Fibroblast of peridontal ligament (primary cell): ENCODE results near the gene LAMTOR5.

Experiments
- DNase-seq: peaks from one replicate; pipeline ENCODE4 v3.0.0-alpha.2; 2010; ENCODE audit errors: extremely low read depth

The LAMTOR5 gene

DNA sequence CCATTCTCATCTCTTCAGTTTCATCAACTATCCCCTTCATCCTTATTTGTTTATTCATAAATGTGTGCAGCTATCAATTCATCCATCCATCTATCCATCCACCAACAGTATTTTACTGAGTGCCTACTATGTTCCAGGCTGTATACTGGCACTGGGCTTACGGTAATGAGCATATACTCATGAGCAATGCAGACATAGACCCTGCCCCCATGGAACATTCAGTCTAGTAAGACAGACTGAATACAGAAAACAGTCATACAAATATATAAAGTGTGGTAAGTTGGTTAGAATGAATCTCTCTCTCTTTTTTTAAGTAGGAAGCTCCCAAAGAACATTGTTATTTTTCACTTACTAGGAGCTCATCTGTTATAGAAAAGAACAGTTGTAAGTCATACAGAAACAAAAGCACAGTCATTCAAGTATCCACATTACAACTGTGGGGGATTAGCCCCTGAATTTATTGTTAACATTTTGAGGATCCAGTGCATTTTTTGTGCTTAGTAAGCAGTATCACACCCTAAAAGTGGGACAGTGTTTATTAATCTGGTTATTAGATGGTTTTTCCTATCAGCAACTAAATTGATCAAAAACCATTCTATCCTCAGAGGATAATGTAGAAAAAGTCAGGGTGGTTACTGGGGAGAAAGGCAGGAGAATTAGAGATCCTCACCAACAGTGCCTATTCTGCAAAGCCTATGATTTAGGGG lies 20.3 kb downstream of the LAMTOR5 start:
- DNase-seq, result no peak

- DNase-seq, result no peak
Observed at GRCh38 chr1:110385369-110385768, 22.1 kb downstream of the LAMTOR5 start.

- no peak for DNase-seq
Observed at GRCh38 chr1:110384581-110385321, 22.7 kb downstream of the LAMTOR5 start.

GRCh38 chr1:110383251-110383990 lies 24.1 kb downstream of the LAMTOR5 start:
- peak; percentile 65 for DNase-seq

- DNase-seq, result peak; percentile 100
Observed at GRCh38 chr1:110380672-110381283, 26.7 kb downstream of the LAMTOR5 start.

GRCh38 chr1:110375490-110375889 lies 32.0 kb downstream of the LAMTOR5 start:
- DNase-seq, result no peak

GRCh38 chr1:110370827-110371226 lies 36.7 kb downstream of the LAMTOR5 start:
- peak; percentile 69 for DNase-seq

GRCh38 chr1:110364221-110364620 lies 43.3 kb downstream of the LAMTOR5 start:
- no peak for DNase-seq

GRCh38 chr1:110361856-110362255 lies 45.6 kb downstream of the LAMTOR5 start:
- DNase-seq, result no peak

DNA sequence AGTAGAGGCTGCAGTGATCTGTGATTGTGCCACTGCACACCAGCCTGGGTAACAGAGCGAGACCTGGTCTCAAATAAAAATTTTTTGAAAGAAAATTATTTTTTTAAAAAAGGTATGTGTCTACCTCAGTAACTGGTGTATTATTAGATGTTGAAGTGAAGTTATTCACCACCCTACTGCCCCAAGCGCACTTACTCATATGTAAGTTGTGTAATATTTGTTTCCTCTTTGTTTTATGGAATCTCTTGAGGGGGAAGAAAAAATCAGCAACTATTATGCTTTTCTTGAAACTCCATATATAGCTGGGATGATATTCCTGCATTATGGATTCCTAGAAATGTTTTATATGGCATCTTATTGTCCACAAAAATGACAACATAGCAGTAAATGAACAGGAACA lies 47.1 kb downstream of the LAMTOR5 start:
- DNase-seq, result no peak

- DNase-seq, result no peak
Observed at GRCh38 chr1:110356379-110356778, 51.1 kb downstream of the LAMTOR5 start.

- DNase-seq, result no peak
Observed at GRCh38 chr1:110355321-110355720, 52.2 kb downstream of the LAMTOR5 start.
